GM20431 (cell line): ENCODE results near the gene PTP4A2.

Experiments
- in situ Hi-C: fragments of 300-500 bp; cut with MseI, MboI; formaldehyde crosslinking; loops from one replicate; pipeline ENCODE4 v1.15.0; 2020; ENCODE audit warnings: low sequenced_read_pairs; ENCODE audit not compliant: unreplicated experiment

Gene PTP4A2

DNA sequence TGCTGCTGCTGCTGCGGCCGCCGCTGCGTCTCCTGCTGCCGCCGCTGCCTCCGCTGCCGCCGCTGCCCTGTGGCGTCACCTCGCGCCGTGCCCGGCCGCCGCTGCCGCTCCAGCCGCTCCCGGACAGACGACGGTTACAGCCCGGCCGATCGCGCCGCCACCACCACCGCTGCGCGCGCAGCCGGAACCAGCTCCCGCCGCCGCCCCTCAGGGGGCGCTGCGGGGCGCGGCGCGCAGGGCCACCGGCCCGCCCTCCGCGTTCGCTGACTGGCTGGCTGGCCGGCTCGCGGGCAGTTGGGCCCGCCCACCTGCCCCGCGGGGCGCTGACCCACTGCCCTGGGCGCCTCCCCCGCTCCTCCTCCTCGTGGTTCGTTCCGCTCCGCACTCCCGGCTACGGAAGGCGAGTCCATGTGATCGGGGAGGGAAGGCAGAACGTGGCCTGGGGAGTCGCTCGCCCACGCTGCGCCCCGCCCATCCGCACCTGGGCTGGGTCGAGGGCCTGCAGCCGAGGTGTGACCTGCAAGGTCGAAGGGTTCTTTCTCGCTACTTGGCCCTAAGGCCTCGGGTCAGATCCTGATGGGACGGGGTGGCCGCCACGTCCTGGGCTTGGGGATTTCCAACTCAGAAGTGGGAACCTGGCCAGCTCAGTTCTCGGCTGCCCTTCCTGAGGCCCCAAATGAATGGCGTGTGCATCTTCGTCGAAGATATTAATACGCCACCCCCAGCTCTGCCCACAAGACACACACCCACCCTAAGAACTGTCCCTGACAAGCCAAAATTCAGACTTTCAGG, at the start of gene PTP4A2:
Gene PTP4A2 (minus strand): TSS at position 185 of the 792 bp plus-strand sequence. CDS start 19,303 bp downstream, outside the sequence.
- in situ Hi-C loops: no loop called here

- in situ Hi-C loops: no loop called here
Observed at GRCh38 chr1:31987135-31987619, 49.0 kb upstream of the PTP4A2 start.

DNA sequence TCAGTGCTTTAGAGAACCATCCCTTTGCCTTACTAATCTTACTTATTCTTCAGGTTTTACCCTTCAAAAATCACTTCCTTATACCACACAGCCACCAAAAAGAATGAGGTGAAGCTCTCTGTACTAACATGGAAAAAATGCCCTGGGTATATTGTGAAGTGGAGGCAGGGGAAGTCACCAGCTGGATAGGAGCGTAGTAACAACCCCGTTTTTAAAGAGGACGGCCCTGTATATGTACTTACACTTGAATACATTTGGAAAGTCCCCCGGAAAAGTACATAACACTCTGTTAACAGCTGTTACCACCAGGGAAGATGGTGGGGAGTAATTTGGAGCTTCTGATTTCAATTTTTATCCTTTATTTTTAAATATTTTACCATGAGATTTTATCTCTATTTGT, 47.3 kb upstream of the PTP4A2 start:
- in situ Hi-C loops: no loop called here

- in situ Hi-C loops: no loop called here
Observed at GRCh38 chr1:31984419-31985347, 46.5 kb upstream of the PTP4A2 start.

DNA sequence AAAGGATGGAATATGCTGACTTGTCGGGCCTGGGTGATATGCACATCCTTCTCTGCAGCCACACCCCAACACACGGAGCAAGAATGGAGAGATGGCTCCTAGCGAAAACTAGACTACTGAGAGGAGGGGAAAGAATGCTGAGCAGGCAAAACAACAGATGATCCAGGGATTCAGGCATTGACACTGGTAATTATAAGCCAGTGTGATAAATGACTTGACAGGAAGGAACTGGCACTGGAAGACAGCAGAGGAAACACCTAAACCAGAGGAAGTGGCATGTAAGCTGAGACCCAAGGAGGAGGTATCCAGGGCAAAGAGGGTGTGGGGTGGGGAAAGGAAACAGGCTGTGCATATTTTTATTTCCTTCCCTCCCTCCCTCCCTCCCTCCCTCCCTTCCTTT, 43.8 kb upstream of the PTP4A2 start:
- in situ Hi-C loops: no loop called here

DNA sequence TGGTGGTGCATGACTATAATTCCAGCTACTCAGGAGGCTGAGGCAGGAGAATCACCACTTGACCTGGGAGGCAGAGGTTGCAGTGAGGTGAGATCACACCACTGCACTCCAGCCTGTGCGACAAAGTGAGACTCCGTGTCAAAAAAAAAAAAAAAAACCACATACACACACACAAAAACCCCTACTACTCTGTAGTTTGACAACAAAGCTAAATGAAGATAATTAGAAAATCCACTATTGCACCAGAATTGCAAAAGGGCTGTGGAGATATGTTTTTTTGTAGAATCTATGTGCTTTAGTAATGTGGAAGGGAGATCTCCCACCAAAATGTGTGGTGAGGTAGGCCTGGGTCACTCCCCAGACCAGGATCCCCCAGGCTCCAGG, 43.3 kb upstream of the PTP4A2 start:
- in situ Hi-C loops: no loop called here

- in situ Hi-C loops: no loop called here
Observed at GRCh38 chr1:31980835-31981455, 42.8 kb upstream of the PTP4A2 start.

DNA sequence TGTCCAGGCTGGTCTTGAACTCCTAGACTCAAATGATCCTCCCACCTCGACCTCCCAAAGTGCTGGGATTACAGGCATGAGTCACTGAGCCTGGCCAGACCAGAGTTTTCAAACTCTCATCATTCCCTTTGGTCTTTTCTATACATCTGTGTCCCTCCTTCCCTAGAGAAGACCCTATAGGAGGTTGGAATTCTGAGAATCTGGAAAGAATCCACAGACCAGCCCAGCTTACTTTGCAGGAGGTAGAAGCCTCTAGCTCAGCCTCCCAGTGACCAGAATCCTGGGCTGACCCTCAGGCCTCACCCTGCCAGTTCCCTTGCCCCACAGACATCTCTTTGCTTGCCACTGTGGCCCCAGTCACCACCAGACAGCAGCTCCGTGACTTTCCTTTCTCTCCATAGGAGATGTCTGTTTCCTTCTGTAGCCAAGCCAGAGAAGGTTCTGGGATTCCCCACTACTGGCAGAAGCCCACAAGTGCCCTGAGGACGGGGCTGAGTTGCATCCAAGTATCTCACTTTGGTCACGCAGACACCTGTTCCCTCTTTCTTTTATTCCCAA, 40.8 kb upstream of the PTP4A2 start:
- in situ Hi-C loops: no loop called here

DNA sequence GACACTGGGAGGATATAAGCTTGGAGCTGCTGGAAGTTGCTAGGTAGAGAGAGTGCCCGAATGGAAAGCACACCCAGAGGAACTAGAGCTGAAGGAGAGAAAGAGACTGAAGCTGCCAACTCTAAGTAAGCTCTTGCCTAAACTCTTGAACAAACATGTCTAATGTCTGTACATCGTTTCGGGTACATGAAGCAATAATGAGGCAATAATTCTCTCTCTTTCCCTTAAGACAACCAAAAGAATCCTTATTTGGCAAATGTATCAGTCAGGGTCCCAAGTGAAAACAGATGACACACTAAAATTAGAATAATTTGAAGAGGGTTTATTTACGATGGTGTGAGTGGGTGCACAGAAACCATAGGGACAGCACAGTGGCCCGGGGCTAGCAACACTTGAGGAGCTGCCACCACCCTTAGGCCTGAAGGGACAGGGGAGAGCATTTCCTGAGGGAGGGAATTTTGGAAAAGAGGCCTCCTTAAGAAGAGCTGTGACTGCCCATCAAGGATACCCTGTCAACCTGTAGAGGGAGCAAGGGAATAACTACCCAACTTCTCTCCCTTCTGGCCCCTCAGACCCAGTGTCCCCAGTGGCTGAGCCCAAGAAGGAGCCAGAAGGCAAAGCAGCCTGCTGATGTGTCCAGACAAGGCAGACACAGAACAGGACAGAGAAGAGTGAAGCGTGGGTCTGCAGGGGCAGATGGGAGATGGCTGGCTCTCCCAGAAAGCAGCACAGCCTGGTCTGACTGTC, 39.4 kb upstream of the PTP4A2 start:
- in situ Hi-C loops: no loop called here

DNA sequence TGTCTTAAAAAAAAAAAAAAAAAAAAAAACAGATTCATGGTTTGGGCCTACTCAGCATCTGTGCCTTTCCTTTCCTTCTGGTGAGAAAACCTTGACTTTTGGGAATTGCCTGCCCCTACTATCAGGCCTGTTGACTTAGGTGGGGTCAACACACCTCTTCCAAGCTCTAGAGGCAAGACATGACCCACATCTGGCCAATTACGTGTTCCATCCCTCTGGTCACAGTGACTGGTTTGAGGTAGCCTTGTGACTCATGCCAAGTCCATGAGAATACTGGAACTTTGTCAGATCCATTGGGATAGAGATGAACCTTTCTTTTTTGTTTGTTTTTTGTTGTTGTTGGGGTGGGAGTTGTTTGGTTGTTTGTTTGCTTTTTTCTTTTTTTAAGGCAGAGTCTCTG, 38.2 kb upstream of the PTP4A2 start:
- in situ Hi-C loops: no loop called here

GRCh38 chr1:31970873-31971272, 32.7 kb upstream of the PTP4A2 start:
- in situ Hi-C loops: loop anchor here (25.0 kb wide), 1 partner anchor 309 kb away; no protein-coding TSS in a partner anchor

GRCh38 chr1:31961536-31961935, 23.4 kb upstream of the PTP4A2 start:
- in situ Hi-C loops: loop anchor here (10.0 to 25.0 kb wide), 2 partner anchors 107 to 299 kb away; no protein-coding TSS in a partner anchor

GRCh38 chr1:31959521-31960340, 21.6 kb upstream of the PTP4A2 start:
- in situ Hi-C loops: loop anchor here (10.0 to 25.0 kb wide), 2 partner anchors 105 to 297 kb away; no protein-coding TSS in a partner anchor

- in situ Hi-C loops: loop anchor here (25.0 kb wide), 1 partner anchor 296 kb away; no protein-coding TSS in a partner anchor
Observed at GRCh38 chr1:31957701-31958674, 19.8 kb upstream of the PTP4A2 start.

- in situ Hi-C loops: loop anchor here (25.0 kb wide), 1 partner anchor 294 kb away; no protein-coding TSS in a partner anchor
Observed at GRCh38 chr1:31955917-31956736, 18.0 kb upstream of the PTP4A2 start.

- in situ Hi-C loops: loop anchor here (25.0 kb wide), 1 partner anchor 292 kb away; no protein-coding TSS in a partner anchor
Observed at GRCh38 chr1:31954607-31955283, 16.6 kb upstream of the PTP4A2 start.
